Measurements from ENCODE around the gene PRAMEF12. TPM values are rescaled to one million over a fixed set of nuclear protein-coding genes. Genes with fewer than 3 reads are reported as not detected.

Gene PRAMEF12
- total RNA-seq, 4 donors from 2014 or later, result not detected

DNA sequence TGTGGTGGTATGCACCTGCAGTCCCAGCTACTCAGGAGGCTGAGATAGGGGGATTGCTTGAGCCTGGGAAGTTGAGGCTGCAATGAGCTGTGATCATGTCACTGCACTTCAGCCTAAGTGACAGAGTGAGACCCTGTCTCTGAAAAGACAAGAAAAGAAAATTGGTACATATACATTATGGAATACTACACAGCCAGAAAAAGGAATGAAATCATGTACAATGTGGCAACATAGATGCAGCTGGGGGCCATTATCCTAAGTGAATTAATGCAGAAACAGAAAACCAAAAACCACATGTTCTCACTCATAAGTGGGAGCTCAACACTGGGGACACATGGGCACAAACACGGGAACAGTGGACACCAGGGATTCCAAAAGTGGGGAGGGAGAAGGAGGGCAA is 34.6 kb upstream of the PRAMEF12 start:
- no peaks in the 10 kb centered on the region for H3K9me3 ChIP-seq
- H3K27me3 ChIP-seq, result peaks cover 20% of the 10 kb centered on the region
- no peak for TF ChIP-seq POLR2A (IDR thresholded peaks at IDR 0.05)
- no peak for TF ChIP-seq POLR2AphosphoS5 (IDR thresholded peaks at IDR 0.05)
- TF ChIP-seq, protein P1, sequence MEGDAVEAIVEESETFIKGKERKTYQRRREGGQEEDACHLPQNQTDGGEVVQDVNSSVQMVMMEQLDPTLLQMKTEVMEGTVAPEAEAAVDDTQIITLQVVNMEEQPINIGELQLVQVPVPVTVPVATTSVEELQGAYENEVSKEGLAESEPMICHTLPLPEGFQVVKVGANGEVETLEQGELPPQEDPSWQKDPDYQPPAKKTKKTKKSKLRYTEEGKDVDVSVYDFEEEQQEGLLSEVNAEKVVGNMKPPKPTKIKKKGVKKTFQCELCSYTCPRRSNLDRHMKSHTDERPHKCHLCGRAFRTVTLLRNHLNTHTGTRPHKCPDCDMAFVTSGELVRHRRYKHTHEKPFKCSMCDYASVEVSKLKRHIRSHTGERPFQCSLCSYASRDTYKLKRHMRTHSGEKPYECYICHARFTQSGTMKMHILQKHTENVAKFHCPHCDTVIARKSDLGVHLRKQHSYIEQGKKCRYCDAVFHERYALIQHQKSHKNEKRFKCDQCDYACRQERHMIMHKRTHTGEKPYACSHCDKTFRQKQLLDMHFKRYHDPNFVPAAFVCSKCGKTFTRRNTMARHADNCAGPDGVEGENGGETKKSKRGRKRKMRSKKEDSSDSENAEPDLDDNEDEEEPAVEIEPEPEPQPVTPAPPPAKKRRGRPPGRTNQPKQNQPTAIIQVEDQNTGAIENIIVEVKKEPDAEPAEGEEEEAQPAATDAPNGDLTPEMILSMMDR (IDR thresholded peaks at IDR 0.05), result no peak
- TF ChIP-seq EP300 (IDR thresholded peaks at IDR 0.05; ENCODE audit: low read depth), result no peak
- H3K4me1 ChIP-seq, result no peaks in the 10 kb centered on the region
- no peak overlapping the region for H3K27ac ChIP-seq
- in situ Hi-C loops (cut with MboI; ENCODE audit: low pct_ligation_motif_present in 1 of 4, low pct_unique_long_range_greater_than_20kb in 1 of 4, low sequenced_read_pairs in 3 of 4), result no loop called here
- intact Hi-C loops (cut with DNase I; ENCODE audit: low total_unique reads), result no loop called here
- DNase-seq, result no peak
- no peak overlapping the region for H3K4me3 ChIP-seq
- H3K36me3 ChIP-seq, result no peaks in the 10 kb centered on the region
- WGBS, 2 donors (ENCODE audit: low coverage in 1 of 2), result 40 to 100% methylated on average over 1 of the region's 1 CpG

DNA sequence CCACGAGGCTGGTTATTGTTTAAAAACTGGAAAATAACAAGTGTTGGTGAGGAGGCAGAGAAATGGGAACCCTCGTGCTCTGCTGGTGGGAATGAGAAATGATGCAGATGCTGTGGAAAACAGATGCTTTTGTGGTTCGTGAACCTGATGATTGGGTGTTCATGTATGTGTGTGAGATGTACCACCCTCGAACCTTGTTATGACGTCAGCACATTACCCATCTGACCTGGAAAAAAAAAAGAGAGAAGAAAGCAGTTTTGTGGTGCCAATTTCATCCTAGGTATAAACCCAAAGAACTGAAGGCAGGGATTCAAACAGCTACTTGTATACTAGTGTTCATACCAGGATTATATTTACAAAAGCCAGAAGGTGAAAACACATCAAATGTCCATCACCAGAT is 33.9 kb upstream of the PRAMEF12 start:
- in situ Hi-C loops (cut with MboI; ENCODE audit: low pct_ligation_motif_present in 1 of 4, low pct_unique_long_range_greater_than_20kb in 1 of 4, low sequenced_read_pairs in 3 of 4), result no loop called here
- WGBS, 2 donors (ENCODE audit: low coverage in 1 of 2), result 68 to 75% methylated on average over 5 of the region's 5 CpGs
- no peaks in the 10 kb centered on the region for H3K36me3 ChIP-seq
- H3K27me3 ChIP-seq, result peaks cover 20% of the 10 kb centered on the region
- no peak for DNase-seq
- TF ChIP-seq EP300 (IDR thresholded peaks at IDR 0.05; ENCODE audit: low read depth) (no peak), POLR2AphosphoS5 (IDR thresholded peaks at IDR 0.05) (no peak), POLR2A (IDR thresholded peaks at IDR 0.05) (no peak)
- TF ChIP-seq, protein P1 (IDR thresholded peaks at IDR 0.05), result no peak
- no peak overlapping the region for H3K4me3 ChIP-seq
- intact Hi-C loops (cut with DNase I; ENCODE audit: low total_unique reads), result no loop called here
- H3K9me3 ChIP-seq, result no peaks in the 10 kb centered on the region
- no peaks in the 10 kb centered on the region for H3K4me1 ChIP-seq
- H3K27ac ChIP-seq, result no peak overlapping the region

DNA sequence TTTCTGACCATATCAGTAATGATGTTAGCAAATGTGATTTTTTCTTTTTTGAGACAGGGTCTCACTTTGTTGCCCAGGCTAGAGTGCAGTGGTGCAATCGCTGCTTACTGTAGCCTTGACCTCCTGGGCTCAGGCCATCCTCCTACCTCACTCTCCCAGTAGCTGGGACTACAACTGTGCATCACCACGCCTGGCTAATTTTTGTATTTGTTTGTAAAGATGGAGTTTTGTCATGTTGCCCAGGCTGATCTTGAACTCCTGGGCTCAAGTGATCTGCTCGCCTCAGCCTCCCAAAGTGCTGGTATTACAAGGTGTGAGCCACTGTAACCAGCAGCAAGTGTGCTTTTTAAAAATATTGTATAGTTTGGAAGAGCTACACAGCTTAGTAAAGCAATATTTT is 31.6 kb upstream of the PRAMEF12 start:
- in situ Hi-C loops (cut with MboI; ENCODE audit: low pct_ligation_motif_present in 1 of 4, low pct_unique_long_range_greater_than_20kb in 1 of 4, low sequenced_read_pairs in 3 of 4) (no loop called here), intact Hi-C loops (cut with DNase I; ENCODE audit: low total_unique reads) (no loop called here)
- DNase-seq, result no peak
- TF ChIP-seq EP300 (IDR thresholded peaks at IDR 0.05; ENCODE audit: low read depth) (no peak), POLR2A (IDR thresholded peaks at IDR 0.05) (no peak), POLR2AphosphoS5 (IDR thresholded peaks at IDR 0.05) (no peak)
- TF ChIP-seq, protein P1 (IDR thresholded peaks at IDR 0.05), result no peak
- Histone ChIP-seq H3K4me1 (no peaks in the 10 kb centered on the region), H3K27ac (no peak overlapping the region), H3K36me3 (no peaks in the 10 kb centered on the region), H3K9me3 (no peaks in the 10 kb centered on the region), H3K27me3 (peaks cover 9% of the 10 kb centered on the region), H3K4me3 (no peak overlapping the region)
- WGBS, 2 donors (ENCODE audit: low coverage in 1 of 2), result 56 to 93% methylated on average over 2 to 3 of the region's 3 CpGs

DNA sequence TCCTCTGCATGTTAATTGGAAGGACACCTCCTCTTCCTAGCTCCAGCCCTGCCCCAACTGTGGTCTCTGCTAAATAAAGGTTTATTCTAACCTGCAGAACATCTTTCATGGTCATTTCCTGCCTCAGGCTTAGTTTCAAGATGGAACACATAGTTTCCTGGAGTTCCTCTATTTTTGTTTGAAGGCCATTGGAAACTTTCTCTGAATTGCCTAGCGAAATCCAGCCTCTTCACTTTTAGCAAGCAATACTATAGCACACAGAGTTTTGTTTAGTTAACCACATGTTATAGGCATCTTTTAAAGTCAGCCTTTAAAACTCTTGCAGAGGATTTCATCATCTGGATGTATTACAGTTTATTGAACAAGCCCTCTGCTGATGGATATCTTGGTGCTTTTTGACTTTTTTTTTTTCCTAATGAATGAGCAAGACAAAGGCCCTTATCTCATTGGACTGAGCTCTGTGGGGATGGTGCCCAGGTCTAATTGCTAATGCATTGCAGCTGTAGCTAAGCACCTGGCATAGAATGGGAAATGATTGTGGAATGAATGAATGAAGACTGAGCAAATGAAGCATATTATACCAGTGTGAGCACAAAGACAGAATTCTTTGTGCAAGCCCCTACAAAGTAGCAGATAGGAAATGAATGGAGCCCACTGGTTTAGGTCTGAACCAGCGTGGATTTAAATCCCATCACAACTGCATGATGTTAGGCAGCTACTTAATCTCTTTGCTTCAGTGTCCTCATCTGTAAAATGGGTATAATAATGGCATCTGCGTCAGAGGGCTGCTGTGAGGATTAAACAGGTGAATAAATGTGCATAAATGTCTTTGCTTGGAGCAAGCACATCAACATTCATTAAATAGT is 28.2 kb upstream of the PRAMEF12 start:
- in situ Hi-C loops (cut with MboI; ENCODE audit: low pct_ligation_motif_present in 1 of 4, low pct_unique_long_range_greater_than_20kb in 1 of 4, low sequenced_read_pairs in 3 of 4), result no loop called here
- H3K4me3 ChIP-seq, result no peak overlapping the region
- TF ChIP-seq POLR2A (IDR thresholded peaks at IDR 0.05) (no peak), POLR2AphosphoS5 (IDR thresholded peaks at IDR 0.05) (no peak), EP300 (IDR thresholded peaks at IDR 0.05; ENCODE audit: low read depth) (no peak)
- TF ChIP-seq, protein P1 (IDR thresholded peaks at IDR 0.05), result no peak
- H3K27me3 ChIP-seq, result peaks cover 2% of the 10 kb centered on the region
- no peaks in the 10 kb centered on the region for H3K4me1 ChIP-seq
- H3K27ac ChIP-seq, result no peak overlapping the region
- H3K9me3 ChIP-seq, result peaks cover 15 to 16% of the 10 kb centered on the region in 2 donors
- intact Hi-C loops (cut with DNase I; ENCODE audit: low total_unique reads), result no loop called here
- DNase-seq, result no peak
- 63 to 78% methylated on average over 3 of the region's 3 CpGs for WGBS, 2 donors (ENCODE audit: low coverage in 1 of 2)
- no peaks in the 10 kb centered on the region for H3K36me3 ChIP-seq

Measured in transverse colon (tissue), 4 donors.